Upper lobe of left lung (tissue), 6 donors: ENCODE results near the gene ATP13A2. TPM values are rescaled to one million over a fixed set of nuclear protein-coding genes. Genes with fewer than 3 reads are reported as not detected.

Experiments
- ATAC-seq, 2 donors: fragments of 200-7000 bp; cut with Tn5 transposase; one replicate each; pipeline ENCODE4 v1.9.1; 2022; ENCODE audit warnings: mild to moderate bottlenecking in 2 of 2, moderate library complexity in 2 of 2; ENCODE audit not compliant: low FRiP score in 2 of 2
- DNase-seq, 2 donors: peaks; one replicate each; pipeline ENCODE4 v3.0.0-alpha.2; 2019 to 2020
- H3K27ac ChIP-seq, 4 donors: fragments of 200-600 bp; sonication (generic); one replicate each; pipeline ENCODE4 v1.5.1; 2016 to 2019
- H3K27me3 ChIP-seq, 4 donors: fragments of 200-600 bp; sonication (generic); one replicate each; pipeline ENCODE4 v1.5.1; 2017 to 2019
- H3K36me3 ChIP-seq, 4 donors: fragments of 200-600 bp; sonication (generic); one replicate each; pipeline ENCODE4 v1.5.1; 2016 to 2019
- H3K4me1 ChIP-seq, 4 donors: fragments of 200-600 bp; sonication (generic); one replicate each; pipeline ENCODE4 v1.5.1; 2018 to 2019
- H3K4me3 ChIP-seq, 4 donors: fragments of 200-600 bp; sonication (generic); one replicate each; pipeline ENCODE4 v1.5.1; 2017 to 2019; ENCODE audit warnings: mild to moderate bottlenecking in 2 of 4, moderate library complexity in 1 of 4
- H3K9me3 ChIP-seq, 4 donors: fragments of 200-600 bp; sonication (generic); one replicate each; pipeline ENCODE4 v1.5.1; 2018 to 2019
- EP300 ChIP-seq, 4 donors: sonication (generic); formaldehyde crosslinking; IDR thresholded peaks; one replicate each; pipeline ENCODE4 v1.5.1; 2017; ENCODE audit warnings: antibody characterized with exemption in 4 of 4, control low read depth in 2 of 4
- POLR2A ChIP-seq, 4 donors: fragments of 450-650 bp; IDR thresholded peaks; one replicate each; pipeline ENCODE4 v1.5.1; 2016 to 2017; ENCODE audit warnings: antibody characterized with exemption in 4 of 4, mild to moderate bottlenecking in 2 of 4
- POLR2AphosphoS5 ChIP-seq, 2 donors: sonication (generic); formaldehyde crosslinking; IDR thresholded peaks; one replicate each; pipeline ENCODE4 v1.5.1; 2017; ENCODE audit warnings: antibody characterized with exemption in 2 of 2
- WGBS, 2 donors: methylation state at CpG; one replicate each; pipeline ENCODE4 v1.1.5; 2017 to 2018; 5-methylcytosine and 5-hydroxymethylcytosine counted together
- total RNA-seq, 6 donors: library from RNA; depleted of rRNA in 4 of 6; stranded (reverse); fragments of >200 nt in 4 of 6; gene quantifications; one replicate each; pipeline versions ENCODE4 v1.1.0 to v1.2.1, GENCODE V29; 2016 to 2021
- TF ChIP-seq, protein P1 (sequence below), 6 experiments: fragments of 450-650 bp in 4 of 6; fragments of 200-600 bp in 2 of 6; sonication (generic) in 2 of 6; IDR thresholded peaks; one replicate each; pipeline ENCODE4 v1.5.1; 2016 to 2019; ENCODE audit warnings: antibody characterized with exemption in 6 of 6
- donor health status: DM: no; HTN: no; CAD: no; lungs with moderate emphysema.
- donor health status: DM: no; HTN: yes; CAD: no; lungs with severe emphysema.

Gene ATP13A2
- total RNA-seq, 6 donors from 2014 or later, result 39.2 to 110 (median 66.5) TPM

DNA sequence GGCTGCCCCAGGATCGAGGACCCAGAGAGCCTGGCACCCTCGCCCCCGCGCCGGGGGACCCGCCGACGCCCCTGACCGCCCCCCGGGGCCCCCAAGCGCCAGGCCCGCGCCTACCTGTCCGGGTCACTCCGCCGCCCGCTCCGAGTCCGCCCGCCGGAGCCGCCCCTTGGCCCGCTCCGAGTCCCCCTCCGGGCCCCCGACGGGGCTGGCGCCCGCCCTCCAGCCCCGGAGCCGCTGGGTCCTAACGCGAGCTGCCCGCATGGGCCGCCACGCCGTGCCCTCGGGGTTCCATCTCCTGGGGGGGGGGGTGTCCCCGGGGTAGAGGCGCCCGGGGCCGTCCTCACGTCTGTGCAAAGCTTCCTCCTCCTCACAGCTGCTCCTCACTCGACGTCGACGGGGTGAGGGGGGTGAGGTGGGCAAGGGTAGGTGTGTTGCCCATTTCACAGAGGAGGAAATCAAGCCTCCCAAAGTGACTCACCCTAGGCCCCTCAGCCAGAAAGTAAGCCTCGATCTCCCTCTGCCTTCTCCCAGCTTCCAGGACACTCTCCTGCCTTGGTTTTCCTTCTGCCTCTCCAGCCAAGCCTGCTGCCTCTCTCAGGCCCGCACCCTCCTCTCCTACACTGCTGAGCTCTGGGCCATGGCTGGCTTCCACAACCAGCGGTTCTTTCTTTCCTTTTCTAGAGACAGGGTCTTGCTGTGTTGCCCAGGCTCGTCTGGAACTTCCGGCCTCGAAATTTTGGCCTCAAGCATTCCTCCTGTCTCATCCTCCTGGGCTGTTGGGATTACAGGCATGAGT is 31.1 kb downstream of the ATP13A2 start, which contains the start of gene MFAP2:
Gene MFAP2, minus strand, starts transcription at position 148 of the 796 bp plus-strand sequence. CDS start 2,347 bp downstream, outside the sequence.
- Histone ChIP-seq H3K9me3 (no peaks in the 10 kb centered on the region), H3K4me3 (peak within 1 kb of the TSS; percentile 2 to 56 (median 42)), H3K4me1 (peaks cover 14 to 24% (median 15%) of the 10 kb centered on the region in 4 donors), H3K27me3 (peaks cover 0 to 14% (median 5%) of the 10 kb centered on the region in 4 donors), H3K27ac (peak within 1 kb of the TSS; percentile 54 to 79 (median 64)), H3K36me3 (peaks cover 0 to 2% (median under 1%) of the 10 kb centered on the region in 4 donors)
- peak in 1 of 2 donors; percentile 88 for DNase-seq
- ATAC-seq, result peak in 1 of 2 donors; percentile 61
- 31 to 36% methylated on average over 10 to 11 of the region's 53 CpGs for WGBS, 2 donors
- TF ChIP-seq EP300 (IDR thresholded peaks at IDR 0.05) (no peak), POLR2A (IDR thresholded peaks at IDR 0.05) (no peak), POLR2AphosphoS5 (IDR thresholded peaks at IDR 0.05) (no peak)
- TF ChIP-seq, protein P1, sequence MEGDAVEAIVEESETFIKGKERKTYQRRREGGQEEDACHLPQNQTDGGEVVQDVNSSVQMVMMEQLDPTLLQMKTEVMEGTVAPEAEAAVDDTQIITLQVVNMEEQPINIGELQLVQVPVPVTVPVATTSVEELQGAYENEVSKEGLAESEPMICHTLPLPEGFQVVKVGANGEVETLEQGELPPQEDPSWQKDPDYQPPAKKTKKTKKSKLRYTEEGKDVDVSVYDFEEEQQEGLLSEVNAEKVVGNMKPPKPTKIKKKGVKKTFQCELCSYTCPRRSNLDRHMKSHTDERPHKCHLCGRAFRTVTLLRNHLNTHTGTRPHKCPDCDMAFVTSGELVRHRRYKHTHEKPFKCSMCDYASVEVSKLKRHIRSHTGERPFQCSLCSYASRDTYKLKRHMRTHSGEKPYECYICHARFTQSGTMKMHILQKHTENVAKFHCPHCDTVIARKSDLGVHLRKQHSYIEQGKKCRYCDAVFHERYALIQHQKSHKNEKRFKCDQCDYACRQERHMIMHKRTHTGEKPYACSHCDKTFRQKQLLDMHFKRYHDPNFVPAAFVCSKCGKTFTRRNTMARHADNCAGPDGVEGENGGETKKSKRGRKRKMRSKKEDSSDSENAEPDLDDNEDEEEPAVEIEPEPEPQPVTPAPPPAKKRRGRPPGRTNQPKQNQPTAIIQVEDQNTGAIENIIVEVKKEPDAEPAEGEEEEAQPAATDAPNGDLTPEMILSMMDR (IDR thresholded peaks at IDR 0.05), result no peak

DNA sequence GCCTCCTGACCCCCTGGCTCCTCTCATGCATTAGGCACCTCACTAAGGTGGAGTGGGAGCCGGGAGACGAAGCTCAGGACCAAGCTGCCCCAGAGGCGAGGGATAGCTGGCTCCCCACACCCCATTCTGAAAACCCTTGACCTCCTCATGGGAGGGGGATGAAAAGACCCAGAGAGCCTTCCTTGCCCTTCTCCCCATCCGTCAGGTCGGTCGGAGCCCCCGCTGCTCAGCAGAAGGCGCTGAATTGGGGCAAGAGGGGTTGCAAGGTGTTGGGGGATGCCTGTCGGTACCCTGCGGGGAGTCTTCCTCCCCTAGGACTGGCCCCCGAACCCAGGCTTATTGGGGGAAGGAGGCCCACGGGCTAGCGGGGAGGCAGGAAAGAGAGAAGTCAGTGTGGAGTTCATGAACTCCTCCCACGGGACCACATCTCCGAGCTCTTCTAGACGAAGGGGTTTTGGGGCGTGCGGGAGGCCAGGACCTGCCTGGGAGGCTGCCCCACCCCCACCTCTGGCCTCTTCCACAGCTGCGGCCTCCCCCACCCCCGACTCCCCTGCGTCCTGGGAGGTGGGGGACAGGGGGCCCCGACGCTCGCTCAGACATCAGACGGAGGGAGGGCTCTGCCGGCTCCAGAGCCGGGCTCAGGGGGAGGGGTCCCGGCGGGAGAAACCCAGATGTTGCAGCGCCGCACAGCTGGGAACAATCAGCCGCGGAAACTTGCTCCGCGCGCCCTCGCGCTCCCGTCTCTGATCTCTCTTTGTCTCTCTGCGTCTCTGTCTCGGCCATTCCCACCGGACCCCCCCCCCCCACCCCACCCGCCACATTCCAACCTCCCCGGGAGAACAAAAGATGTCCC is 32.0 kb downstream of the ATP13A2 start:
- TF ChIP-seq POLR2AphosphoS5 (IDR thresholded peaks at IDR 0.05), result no peak
- no peak for TF ChIP-seq EP300 (IDR thresholded peaks at IDR 0.05)
- TF ChIP-seq, protein P1 (IDR thresholded peaks at IDR 0.05), result no peak
- TF ChIP-seq POLR2A (IDR thresholded peaks at IDR 0.05), result no peak
- Histone ChIP-seq H3K4me1 (peaks cover 13 to 21% (median 15%) of the 10 kb centered on the region in 4 donors), H3K4me3 (peak overlapping the region; percentile 2 to 56 (median 42)), H3K27ac (peak overlapping the region; percentile 54 to 79 (median 64)), H3K36me3 (no peaks in the 10 kb centered on the region), H3K27me3 (peaks cover 0 to 14% (median 5%) of the 10 kb centered on the region in 4 donors), H3K9me3 (no peaks in the 10 kb centered on the region)
- WGBS, 2 donors, result 15 to 31% methylated on average over 9 to 34 of the region's 44 CpGs
- DNase-seq, result peak in 1 of 2 donors; percentile 86
- ATAC-seq, result peak in 1 of 2 donors; percentile 43

DNA sequence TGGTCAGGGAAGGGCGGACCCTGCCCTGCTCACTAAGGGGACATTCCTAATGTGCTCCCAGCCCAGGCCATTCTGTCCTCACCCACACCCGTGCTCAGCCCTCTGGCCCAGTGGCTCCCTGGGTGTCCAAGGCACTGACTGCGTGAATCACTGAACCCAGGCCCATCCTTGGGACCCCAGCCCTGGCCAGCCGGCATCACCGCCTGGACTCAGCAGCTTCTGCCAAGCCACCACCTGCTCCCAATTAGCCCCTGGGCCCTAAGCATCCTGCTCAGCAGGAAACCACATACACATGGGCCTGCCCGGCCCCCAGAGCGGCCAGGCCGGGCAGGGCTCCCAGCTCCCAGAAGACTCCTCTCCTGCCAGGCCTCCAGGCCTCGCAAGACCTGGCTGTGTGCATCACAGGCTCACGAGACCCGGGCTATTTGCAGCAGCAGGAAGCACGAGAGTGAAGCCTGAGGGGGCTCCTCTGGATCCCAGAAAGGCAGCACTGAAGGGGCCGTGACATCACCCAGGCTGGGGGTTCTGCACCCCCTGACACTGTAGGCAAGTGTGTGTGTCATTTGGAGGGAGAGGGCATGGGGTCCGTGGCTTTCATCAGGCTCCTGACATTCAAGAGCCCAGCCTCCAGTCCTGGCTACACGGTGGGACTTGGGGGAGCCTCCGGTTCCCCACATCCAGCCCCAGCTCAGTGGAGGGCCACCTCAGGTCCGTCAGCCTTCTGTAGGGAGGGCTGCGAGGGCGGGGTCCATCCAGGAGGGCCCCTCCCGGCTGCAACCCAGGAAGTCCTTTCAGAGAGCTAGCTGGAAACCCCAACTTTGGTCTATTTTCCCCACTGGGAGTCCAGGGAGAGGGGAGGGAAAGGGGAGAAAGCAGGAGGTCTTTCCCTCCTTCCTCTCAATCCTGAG is 32.9 kb downstream of the ATP13A2 start:
- Histone ChIP-seq H3K27me3 (peaks cover 0 to 14% (median 5%) of the 10 kb centered on the region in 4 donors), H3K27ac (peak overlapping the region; percentile 52 to 79 (median 64)), H3K4me3 (peak overlapping the region in 2 of 4 donors; percentile 46 to 56), H3K9me3 (no peaks in the 10 kb centered on the region), H3K36me3 (no peaks in the 10 kb centered on the region), H3K4me1 (peaks cover 10 to 16% (median 14%) of the 10 kb centered on the region in 4 donors)
- DNase-seq (peak in 1 of 2 donors; percentile 84), ATAC-seq (peak; percentile 24 to 47)
- WGBS, 2 donors, result 20 to 68% methylated on average over 2 to 15 of the region's 20 CpGs
- TF ChIP-seq, protein P1 (IDR thresholded peaks at IDR 0.05), result no peak
- no peak for TF ChIP-seq EP300 (IDR thresholded peaks at IDR 0.05)
- peak in 1 of 4 donors; percentile 12 for TF ChIP-seq POLR2A (IDR thresholded peaks at IDR 0.05)
- no peak for TF ChIP-seq POLR2AphosphoS5 (IDR thresholded peaks at IDR 0.05)

DNA sequence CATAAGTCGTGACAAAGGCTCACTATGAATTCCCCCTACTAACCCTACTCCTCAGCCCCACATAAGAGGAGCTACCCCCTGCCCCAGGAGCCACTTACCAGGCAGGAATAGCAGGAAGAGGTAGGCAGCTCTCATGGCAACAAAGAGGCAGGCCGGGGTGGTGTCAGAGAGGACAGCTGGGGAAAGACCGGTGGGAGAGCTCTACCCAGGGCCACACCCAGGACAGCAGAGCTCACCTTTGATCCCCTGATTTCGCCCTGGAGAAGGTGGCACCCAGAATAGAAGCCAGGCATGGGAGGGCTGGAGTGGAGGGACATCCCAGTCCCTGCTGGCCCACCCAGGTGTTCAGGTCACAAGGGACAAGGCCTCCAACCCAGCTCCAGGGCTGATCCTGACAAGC is 33.6 kb downstream of the ATP13A2 start:
- Histone ChIP-seq H3K27ac (peak overlapping the region in 3 of 4 donors; percentile 52 to 79 (median 70)), H3K27me3 (peaks cover 0 to 14% (median 5%) of the 10 kb centered on the region in 4 donors), H3K4me1 (peaks cover 10 to 16% (median 14%) of the 10 kb centered on the region in 4 donors), H3K4me3 (no peak overlapping the region), H3K9me3 (no peaks in the 10 kb centered on the region), H3K36me3 (no peaks in the 10 kb centered on the region)
- DNase-seq (no peak), ATAC-seq (no peak)
- 79 to 87% methylated on average over 3 to 4 of the region's 4 CpGs for WGBS, 2 donors
- no peak for TF ChIP-seq EP300 (IDR thresholded peaks at IDR 0.05)
- no peak for TF ChIP-seq POLR2AphosphoS5 (IDR thresholded peaks at IDR 0.05)
- no peak for TF ChIP-seq POLR2A (IDR thresholded peaks at IDR 0.05)
- TF ChIP-seq, protein P1 (IDR thresholded peaks at IDR 0.05), result no peak
